ENCODE results near the gene CD19. TPM values are rescaled to one million over a fixed set of nuclear protein-coding genes. Genes with fewer than 3 reads are reported as not detected.
"Not testable (repeated sequence)": the region's sequence is repeated elsewhere in the genome, so short reads cannot be mapped to it uniquely, and the experiment has no call there.

Gene CD19
- total and polyA plus RNA-seq, 3 donors from 2014 or later = 2.0 to 7.7 (median 4.3) TPM

- Histone ChIP-seq H3K27ac (no peak overlapping the region), H3K36me3 (ENCODE audit: low read depth, missing control alignments) (no peaks in the 10 kb centered on the region), H3K9me3 (no peaks in the 10 kb centered on the region), H3K4me3 (no peak overlapping the region), H3K4me1 (no peaks in the 10 kb centered on the region), H3K27me3 (no peaks in the 10 kb centered on the region)
- TF ChIP-seq, protein P1, sequence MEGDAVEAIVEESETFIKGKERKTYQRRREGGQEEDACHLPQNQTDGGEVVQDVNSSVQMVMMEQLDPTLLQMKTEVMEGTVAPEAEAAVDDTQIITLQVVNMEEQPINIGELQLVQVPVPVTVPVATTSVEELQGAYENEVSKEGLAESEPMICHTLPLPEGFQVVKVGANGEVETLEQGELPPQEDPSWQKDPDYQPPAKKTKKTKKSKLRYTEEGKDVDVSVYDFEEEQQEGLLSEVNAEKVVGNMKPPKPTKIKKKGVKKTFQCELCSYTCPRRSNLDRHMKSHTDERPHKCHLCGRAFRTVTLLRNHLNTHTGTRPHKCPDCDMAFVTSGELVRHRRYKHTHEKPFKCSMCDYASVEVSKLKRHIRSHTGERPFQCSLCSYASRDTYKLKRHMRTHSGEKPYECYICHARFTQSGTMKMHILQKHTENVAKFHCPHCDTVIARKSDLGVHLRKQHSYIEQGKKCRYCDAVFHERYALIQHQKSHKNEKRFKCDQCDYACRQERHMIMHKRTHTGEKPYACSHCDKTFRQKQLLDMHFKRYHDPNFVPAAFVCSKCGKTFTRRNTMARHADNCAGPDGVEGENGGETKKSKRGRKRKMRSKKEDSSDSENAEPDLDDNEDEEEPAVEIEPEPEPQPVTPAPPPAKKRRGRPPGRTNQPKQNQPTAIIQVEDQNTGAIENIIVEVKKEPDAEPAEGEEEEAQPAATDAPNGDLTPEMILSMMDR (IDR thresholded peaks at IDR 0.05) = no peak
- no peak for TF ChIP-seq POLR2A (IDR thresholded peaks at IDR 0.05)
- intact Hi-C loops (cut with DNase I; ENCODE audit: low total_unique reads) = no loop called here
- WGBS, 2 donors = 81 to 87% methylated on average over 10 of the region's 10 CpGs
- no peak for DNase-seq
Measured at GRCh38 chr16:28886945-28887344, 44.8 kb upstream of the CD19 start.

DNA sequence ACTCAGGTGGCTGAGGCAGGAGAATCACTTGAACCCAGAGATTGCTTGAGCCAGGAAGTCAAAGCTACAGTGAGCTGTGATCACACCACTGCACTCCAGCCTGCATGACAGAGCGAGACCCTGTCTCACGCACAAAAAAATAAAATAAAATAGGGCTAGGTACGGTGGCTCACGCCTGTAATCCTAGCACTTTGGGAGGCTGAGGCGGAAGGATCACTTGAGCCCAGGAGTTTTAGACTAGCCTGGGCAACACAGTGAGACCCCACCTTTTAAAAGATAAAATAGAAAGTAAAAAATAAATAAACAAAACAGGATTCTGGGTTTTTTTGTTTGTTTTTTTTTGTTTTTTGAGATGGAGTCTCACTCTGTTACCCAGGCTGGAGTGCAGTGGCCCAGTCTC lies 41.4 kb upstream of the CD19 start:
- 92 to 95% methylated on average over 5 of the region's 5 CpGs for WGBS, 2 donors
- H3K36me3 ChIP-seq (ENCODE audit: low read depth, missing control alignments); intact Hi-C loops (cut with DNase I; ENCODE audit: low total_unique reads); H3K4me3 ChIP-seq; DNase-seq; H3K9me3 ChIP-seq; H3K4me1 ChIP-seq; H3K27me3 ChIP-seq; H3K27ac ChIP-seq: not testable (repeated sequence)

DNA sequence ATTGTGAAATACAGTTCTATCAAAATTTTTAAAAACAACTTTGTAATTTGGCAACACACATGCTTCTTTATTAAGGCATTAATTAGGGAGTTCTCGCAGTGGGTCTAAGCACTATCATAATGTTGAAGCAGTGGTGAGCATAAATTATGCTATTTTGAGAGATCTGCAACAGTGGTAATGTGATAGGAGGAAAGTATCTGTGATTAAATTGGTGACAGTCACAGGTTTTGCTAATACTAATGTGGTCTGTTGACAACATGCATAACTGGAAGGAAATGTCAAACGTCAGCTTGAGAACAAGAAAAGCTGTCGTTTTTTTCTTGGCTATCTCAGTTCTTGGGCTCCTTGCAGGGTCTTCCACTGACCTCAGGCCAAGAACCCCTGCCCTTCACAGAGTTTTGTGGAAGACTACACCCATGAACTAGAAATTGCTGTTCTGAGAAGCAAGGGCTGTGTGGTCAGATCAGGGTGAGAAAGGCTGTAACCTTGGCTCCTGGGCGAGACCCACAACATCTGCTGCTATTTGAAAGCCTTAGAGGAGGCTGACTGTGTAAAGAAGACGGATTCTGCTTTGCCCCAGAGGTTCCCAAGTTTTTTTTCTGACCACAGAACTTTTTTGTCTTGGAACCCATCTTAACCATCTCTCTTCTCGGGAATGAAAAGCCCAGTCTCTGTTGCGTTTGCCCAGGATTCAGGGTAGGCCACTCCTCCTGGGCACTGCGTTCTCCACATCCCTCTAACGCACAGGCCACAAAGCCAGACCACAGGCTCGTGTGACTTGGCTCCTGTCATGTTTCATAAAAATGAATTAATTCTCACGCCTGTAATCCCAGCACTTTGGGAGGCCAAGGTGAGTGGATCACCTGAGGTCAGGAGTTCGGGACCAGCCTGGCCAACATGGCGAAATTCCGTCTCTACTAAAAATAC lies 39.5 kb upstream of the CD19 start:
- no peak overlapping the region for H3K4me3 ChIP-seq
- H3K4me1 ChIP-seq = no peaks in the 10 kb centered on the region
- H3K36me3 ChIP-seq (ENCODE audit: low read depth, missing control alignments) = no peaks in the 10 kb centered on the region
- no peaks in the 10 kb centered on the region for H3K9me3 ChIP-seq
- no peak for DNase-seq
- H3K27me3 ChIP-seq = no peaks in the 10 kb centered on the region
- 80 to 83% methylated on average over 14 of the region's 14 CpGs for WGBS, 2 donors
- no peak for TF ChIP-seq POLR2A (IDR thresholded peaks at IDR 0.05)
- TF ChIP-seq, protein P1 (IDR thresholded peaks at IDR 0.05) = no peak
- H3K27ac ChIP-seq = no peak overlapping the region
- intact Hi-C loops (cut with DNase I; ENCODE audit: low total_unique reads) = no loop called here

- no peak overlapping the region for H3K27ac ChIP-seq
- no peak overlapping the region for H3K4me3 ChIP-seq
- no peaks in the 10 kb centered on the region for H3K9me3 ChIP-seq
- 93 to 97% methylated on average over 4 of the region's 4 CpGs for WGBS, 2 donors
- H3K27me3 ChIP-seq = no peaks in the 10 kb centered on the region
- TF ChIP-seq, protein P1 (IDR thresholded peaks at IDR 0.05) = no peak
- TF ChIP-seq POLR2A (IDR thresholded peaks at IDR 0.05) = no peak
- intact Hi-C loops (cut with DNase I; ENCODE audit: low total_unique reads) = no loop called here
- H3K4me1 ChIP-seq = no peaks in the 10 kb centered on the region
- no peaks in the 10 kb centered on the region for H3K36me3 ChIP-seq (ENCODE audit: low read depth, missing control alignments)
- DNase-seq = no peak
Measured at GRCh38 chr16:28893291-28893690, 38.5 kb upstream of the CD19 start.

GRCh38 chr16:28895609-28896008 lies 36.2 kb upstream of the CD19 start:
- Histone ChIP-seq H3K27me3 (no peaks in the 10 kb centered on the region), H3K4me1 (no peaks in the 10 kb centered on the region), H3K36me3 (ENCODE audit: low read depth, missing control alignments) (no peaks in the 10 kb centered on the region), H3K4me3 (no peak overlapping the region), H3K27ac (no peak overlapping the region), H3K9me3 (no peaks in the 10 kb centered on the region)
- TF ChIP-seq, protein P1 (IDR thresholded peaks at IDR 0.05) = no peak
- no peak for TF ChIP-seq POLR2A (IDR thresholded peaks at IDR 0.05)
- intact Hi-C loops (cut with DNase I; ENCODE audit: low total_unique reads) = no loop called here
- no peak for DNase-seq
- WGBS, 2 donors = 73 to 87% methylated on average over 4 of the region's 4 CpGs
